Measurements from ENCODE around the gene ARF1.

DNA sequence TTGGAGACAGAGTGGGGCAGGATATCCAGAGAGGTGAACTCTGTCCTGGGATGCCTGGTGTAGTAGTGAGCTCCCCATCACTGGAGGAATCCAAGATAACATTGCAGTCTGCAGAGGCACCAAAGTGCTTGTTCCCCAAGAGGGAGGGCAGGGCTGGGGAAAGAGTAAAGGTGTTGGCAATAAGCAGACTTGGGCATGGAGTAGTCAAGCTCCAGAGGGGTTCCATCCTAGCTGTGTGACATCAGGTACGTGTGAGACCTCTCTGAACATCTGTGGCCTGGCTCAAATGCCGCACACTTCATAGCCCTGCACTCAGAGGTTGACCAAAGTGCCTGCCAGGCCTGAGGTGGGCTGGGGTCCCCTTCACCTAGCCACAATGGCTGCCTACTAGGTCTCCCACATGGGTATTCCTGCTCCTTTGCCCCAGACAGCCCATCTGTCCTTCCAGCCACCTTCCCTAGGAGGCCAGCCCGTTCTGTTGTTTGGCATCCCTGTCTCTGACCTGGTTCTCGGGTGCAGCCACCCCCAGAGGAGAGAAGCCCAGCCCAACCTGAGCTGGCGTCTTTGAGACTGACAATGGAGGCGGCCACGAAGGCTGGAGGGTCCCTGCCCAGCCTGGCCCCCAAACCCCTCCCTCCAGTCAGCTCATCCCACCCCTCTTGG, 2.8 kb upstream of the ARF1 start:
- TF ChIP-seq POLR2A (IDR thresholded peaks at IDR 0.05) (no peak), POLR2AphosphoS5 (IDR thresholded peaks at IDR 0.05) (no peak)
- TF ChIP-seq, protein P1, sequence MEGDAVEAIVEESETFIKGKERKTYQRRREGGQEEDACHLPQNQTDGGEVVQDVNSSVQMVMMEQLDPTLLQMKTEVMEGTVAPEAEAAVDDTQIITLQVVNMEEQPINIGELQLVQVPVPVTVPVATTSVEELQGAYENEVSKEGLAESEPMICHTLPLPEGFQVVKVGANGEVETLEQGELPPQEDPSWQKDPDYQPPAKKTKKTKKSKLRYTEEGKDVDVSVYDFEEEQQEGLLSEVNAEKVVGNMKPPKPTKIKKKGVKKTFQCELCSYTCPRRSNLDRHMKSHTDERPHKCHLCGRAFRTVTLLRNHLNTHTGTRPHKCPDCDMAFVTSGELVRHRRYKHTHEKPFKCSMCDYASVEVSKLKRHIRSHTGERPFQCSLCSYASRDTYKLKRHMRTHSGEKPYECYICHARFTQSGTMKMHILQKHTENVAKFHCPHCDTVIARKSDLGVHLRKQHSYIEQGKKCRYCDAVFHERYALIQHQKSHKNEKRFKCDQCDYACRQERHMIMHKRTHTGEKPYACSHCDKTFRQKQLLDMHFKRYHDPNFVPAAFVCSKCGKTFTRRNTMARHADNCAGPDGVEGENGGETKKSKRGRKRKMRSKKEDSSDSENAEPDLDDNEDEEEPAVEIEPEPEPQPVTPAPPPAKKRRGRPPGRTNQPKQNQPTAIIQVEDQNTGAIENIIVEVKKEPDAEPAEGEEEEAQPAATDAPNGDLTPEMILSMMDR (IDR thresholded peaks at IDR 0.05): no peak
